Middle frontal gyrus (tissue), 1 donor: Measurements from ENCODE around the gene ADIPOQ.
"Not testable (repeated sequence)": the region's sequence is repeated elsewhere in the genome, so short reads cannot be mapped to it uniquely, and the experiment has no call there.

Experiments used
- DNase-seq: peaks from one replicate; pipeline ENCODE4 v3.0.0-alpha.2; 2015; ENCODE audit warnings: low spot score; ENCODE audit errors: extremely low spot score

ADIPOQ gene

GRCh38 chr3:186826410-186826975 is 16.0 kb upstream of the ADIPOQ start:
- no peak for DNase-seq

GRCh38 chr3:186826976-186827857 is 15.3 kb upstream of the ADIPOQ start:
- peak; percentile 86 for DNase-seq

- DNase-seq = no peak
Measured at GRCh38 chr3:186828340-186828739, 14.2 kb upstream of the ADIPOQ start.

- no peak for DNase-seq
Measured at GRCh38 chr3:186831798-186832197, 10.7 kb upstream of the ADIPOQ start.

- no peak for DNase-seq
Measured at GRCh38 chr3:186832276-186832675, 10.2 kb upstream of the ADIPOQ start.

- DNase-seq = no peak
Measured at GRCh38 chr3:186839874-186840641, 2.5 kb upstream of the ADIPOQ start.

- DNase-seq = no peak
Measured at GRCh38 chr3:186841620-186842019, 890 bp upstream of the ADIPOQ start.

GRCh38 chr3:186843039-186843432 is 526 bp downstream of the ADIPOQ start:
- DNase-seq = no peak

GRCh38 chr3:186844908-186845307 is 2.4 kb downstream of the ADIPOQ start:
- no peak for DNase-seq

GRCh38 chr3:186845756-186846155 is 3.2 kb downstream of the ADIPOQ start:
- no peak for DNase-seq

- DNase-seq = no peak
Measured at GRCh38 chr3:186847437-186847836, 4.9 kb downstream of the ADIPOQ start.

- DNase-seq = no peak
Measured at GRCh38 chr3:186849374-186849975, 7.0 kb downstream of the ADIPOQ start.

GRCh38 chr3:186851835-186852234 is 9.3 kb downstream of the ADIPOQ start:
- DNase-seq = not testable (repeated sequence)

- DNase-seq = no peak
Measured at GRCh38 chr3:186852994-186853393, 10.5 kb downstream of the ADIPOQ start.

- DNase-seq = no peak
Measured at GRCh38 chr3:186854146-186854545, 11.6 kb downstream of the ADIPOQ start.

GRCh38 chr3:186854954-186855353 is 12.4 kb downstream of the ADIPOQ start:
- no peak for DNase-seq

GRCh38 chr3:186857743-186858142 is 15.2 kb downstream of the ADIPOQ start:
- DNase-seq = no peak

GRCh38 chr3:186865215-186865853 is 22.8 kb downstream of the ADIPOQ start:
- not testable (repeated sequence) for DNase-seq

GRCh38 chr3:186866095-186866494 is 23.6 kb downstream of the ADIPOQ start:
- not testable (repeated sequence) for DNase-seq

- DNase-seq = no peak
Measured at GRCh38 chr3:186869253-186870100, 27.0 kb downstream of the ADIPOQ start.
